GM19239 (cell line): ENCODE data around the gene UROS.

Experiments
- DNase-seq: peaks from one replicate; pipeline ENCODE4 v3.0.0; 2011; ENCODE audit warnings: low spot score; ENCODE audit not compliant: insufficient read length
- FAIRE-seq: peaks from 2 replicates; lab custom pipeline; 2011; peaks lifted over from hg19 to GRCh38; lab: Jason Lieb, UNC

UROS gene

DNA sequence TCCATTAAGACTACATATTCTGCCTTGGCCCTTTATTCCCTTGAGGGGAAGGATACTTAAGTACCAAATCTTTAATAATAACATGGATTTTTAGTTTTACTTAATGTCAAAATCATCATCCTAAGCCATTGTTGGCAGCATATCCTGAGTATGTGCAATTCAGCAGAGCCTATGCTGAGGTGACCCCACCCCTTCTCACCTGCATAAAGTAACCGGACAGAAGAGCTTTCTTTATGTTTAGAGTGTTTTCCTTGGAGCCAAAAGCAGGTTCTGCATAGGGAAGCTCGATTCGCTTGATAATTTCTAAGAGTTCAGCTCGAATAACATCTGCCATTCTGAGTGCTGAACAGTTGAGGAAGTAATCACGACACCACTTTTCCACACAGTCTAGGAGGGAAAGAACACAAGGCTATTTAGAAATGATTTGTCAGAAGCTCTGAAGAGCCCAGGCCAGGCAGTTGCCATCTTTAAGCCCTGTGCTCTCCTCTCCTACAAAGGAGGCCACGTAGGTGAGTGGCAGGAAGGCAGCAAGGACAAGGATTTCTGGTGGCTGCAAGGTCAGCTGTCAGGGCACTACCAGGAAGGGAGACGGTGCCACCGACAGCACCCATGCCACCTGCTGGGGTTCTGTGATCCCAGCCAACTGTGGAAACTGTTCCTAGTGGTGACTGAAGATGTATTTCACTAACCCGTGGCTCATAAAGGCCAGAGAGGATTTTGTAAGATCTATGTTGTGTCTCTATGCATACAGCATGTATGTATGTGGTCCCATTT is 15.9 kb upstream of the UROS start:
- no peak for FAIRE-seq

DNA sequence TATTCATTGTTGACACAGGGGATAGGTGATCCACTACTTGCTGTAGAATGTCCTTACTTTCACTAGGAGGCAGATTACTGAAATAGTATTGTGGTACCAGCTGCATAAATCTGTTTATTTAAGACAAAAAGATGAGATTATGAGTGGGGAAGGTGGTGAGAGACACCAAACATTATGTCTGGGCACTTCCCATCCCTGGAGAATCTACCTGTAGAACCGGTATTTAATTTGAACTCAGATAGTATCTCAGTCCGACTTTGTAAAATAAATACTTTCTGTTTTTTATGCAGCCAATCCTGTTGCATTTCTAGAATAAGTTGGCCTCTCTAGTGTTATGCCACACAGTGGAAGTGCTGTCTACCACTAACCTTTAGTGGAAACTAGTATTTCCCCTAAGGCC is 13.7 kb upstream of the UROS start:
- DNase-seq (no peak), FAIRE-seq (no peak)

More for the DNA sequence above, 15.9 kb upstream of the UROS start:
- DNase-seq = no peak

DNA sequence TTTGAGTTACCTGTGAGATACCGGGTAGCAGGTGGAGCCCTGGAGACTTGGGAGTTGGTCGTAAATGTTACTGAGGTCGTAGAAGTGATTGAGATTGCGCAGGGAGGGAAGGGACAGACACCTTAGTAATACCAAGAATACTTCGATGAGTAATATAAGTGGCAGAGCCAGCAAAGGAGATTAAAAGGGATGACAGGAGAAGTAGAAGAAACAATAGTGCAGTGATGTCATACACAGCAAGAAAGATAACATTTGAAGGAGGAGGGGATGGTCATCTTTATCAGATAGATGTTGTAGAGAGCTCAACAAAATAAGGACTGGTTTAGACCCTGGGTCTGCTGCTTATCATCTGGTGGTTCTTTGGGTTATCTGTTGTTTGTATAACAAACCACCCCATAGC is 5.3 kb upstream of the UROS start:
- DNase-seq (no peak), FAIRE-seq (no peak)

DNA sequence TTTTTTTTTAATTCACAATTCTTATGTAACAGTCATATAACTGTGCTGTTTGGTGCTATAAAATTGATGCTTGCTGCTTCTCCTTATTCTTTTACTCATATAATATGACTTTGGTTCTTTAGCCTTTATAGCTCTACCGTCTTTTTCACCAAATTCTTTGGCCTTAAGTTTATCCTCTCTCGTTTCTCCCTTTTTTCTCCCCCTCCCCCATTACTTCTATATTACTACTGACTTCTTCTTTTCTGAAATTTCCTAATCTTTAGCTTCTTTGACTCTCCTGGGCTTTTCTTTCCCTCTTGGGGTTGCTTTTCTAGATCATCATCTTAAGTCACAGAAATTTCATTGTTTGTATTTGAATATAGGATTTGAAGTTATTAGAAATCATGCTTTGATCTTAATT is 4.1 kb upstream of the UROS start:
- DNase-seq = no peak
- FAIRE-seq = no peak

- FAIRE-seq = no peak
- no peak for DNase-seq
These were observed 1.7 kb upstream of the UROS start for GRCh38 chr10:125824736-125825135.

DNA sequence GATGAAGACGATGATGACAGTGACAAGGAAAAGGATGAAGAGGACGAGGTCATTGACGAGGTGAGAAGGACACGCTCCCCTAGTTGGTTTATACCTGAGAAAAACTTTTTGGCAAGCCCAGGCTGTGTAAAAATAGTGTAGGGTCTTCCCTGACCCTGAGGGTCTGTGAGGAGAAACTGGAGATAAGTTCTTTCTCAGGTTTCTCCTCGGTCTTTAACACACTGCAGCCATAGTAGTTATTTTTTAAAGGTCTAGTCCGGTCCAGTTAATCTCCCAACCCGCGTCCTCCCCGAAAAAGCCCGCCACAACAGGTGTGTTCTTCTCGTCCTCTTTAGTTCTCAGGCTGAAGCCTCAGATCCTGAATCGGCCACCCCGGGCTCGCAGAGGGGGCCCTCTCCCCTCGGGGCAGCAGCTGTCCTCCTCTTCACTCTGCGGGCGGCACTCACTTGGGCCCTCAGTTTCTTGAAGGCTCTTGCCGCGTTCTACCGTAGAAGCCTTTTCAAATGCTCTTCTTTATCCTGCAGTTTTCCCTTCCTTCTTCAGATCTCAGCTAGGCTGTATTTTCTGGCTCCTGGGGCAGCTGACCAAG is 699 bp upstream of the UROS start:
- no peak for FAIRE-seq

DNA sequence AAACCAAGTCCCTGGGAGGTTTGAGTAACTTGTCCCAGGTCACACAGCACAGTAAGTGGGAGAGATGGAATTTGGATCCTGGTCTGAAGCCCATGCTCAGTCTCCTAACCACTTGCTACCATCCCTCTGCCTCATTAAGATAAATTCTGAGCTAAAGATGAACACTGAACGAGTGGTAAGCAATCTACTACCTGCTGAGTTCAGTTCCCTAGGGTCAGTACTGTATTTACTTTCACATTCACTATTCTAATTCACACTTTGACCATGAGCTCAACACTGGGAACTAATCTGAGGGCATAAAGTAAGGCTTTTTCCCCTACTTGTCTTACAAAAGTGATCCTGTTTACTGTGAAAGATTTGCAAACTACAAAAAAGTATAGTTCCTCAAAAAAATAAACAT is 2.4 kb downstream of the UROS start:
- DNase-seq = peak; percentile 49

More for the DNA sequence above, 699 bp upstream of the UROS start:
- no peak for DNase-seq

GRCh38 chr10:125817337-125817946 is 5.6 kb downstream of the UROS start:
- no peak for FAIRE-seq
- DNase-seq = no peak

More for the DNA sequence above, 2.4 kb downstream of the UROS start:
- peak; percentile 40 for FAIRE-seq

- FAIRE-seq = no peak
- no peak for DNase-seq
These were observed 6.5 kb downstream of the UROS start for GRCh38 chr10:125816548-125816947.

GRCh38 chr10:125815764-125816163 is 7.3 kb downstream of the UROS start:
- DNase-seq (no peak), FAIRE-seq (no peak)

DNA sequence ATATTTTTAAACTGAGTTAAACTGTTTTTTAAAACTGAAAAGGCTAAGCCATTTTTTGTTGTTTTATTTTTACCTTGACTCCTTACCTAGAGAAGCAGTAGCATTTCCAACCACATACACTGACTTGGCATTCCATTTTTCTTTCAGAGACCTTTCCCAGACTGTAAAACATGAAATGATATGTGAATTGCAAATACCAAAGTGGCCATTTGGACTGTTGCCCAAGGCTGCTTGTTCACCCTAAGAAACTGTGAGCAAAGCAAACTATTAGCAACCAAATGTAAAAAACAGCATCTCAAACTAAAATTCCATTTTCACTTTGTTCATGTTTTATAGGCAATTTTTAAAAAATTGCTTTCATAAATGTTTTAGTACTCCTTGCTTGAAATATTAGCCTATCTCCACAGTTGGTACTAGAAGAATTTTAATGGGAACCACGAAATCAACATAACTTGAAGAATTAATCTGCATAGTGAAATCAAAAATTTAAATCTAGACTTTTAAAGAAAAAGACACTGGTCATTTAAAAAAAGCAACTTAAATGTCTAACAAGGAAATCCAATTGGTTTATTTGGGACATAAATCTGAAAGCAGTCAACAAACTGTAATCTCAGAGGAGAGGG is 10.8 kb downstream of the UROS start:
- no peak for FAIRE-seq
- no peak for DNase-seq

- no peak for DNase-seq
- FAIRE-seq = no peak
These were observed 11.8 kb downstream of the UROS start for GRCh38 chr10:125811251-125811650.

- DNase-seq = no peak
- no peak for FAIRE-seq
These were observed 15.0 kb downstream of the UROS start for GRCh38 chr10:125808047-125808446.

DNA sequence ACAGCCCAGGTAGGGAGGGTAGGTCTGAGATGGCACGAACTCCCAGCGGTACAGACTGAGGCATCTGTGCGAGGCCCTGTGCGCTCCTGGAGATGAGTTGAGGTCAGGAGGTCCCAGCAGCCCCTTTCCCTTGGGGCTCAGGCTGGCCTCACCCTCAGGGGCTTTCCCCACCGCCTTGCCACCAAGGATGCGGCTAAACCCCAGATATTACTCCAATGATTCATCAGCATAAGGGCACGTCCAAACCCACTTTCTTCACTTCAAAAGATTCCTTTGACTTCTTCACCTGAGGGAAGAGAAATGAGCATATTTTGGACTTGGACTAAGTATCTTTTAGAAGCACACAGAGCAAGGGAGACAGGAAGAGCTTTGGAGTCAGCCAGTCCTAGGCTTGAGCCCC is 20.3 kb downstream of the UROS start:
- DNase-seq (no peak), FAIRE-seq (no peak)

- FAIRE-seq (no peak), DNase-seq (no peak)
These were observed 20.9 kb downstream of the UROS start for GRCh38 chr10:125802131-125802530.

- no peak for DNase-seq
- FAIRE-seq = no peak
These were observed 21.5 kb downstream of the UROS start for GRCh38 chr10:125801574-125801973.

DNA sequence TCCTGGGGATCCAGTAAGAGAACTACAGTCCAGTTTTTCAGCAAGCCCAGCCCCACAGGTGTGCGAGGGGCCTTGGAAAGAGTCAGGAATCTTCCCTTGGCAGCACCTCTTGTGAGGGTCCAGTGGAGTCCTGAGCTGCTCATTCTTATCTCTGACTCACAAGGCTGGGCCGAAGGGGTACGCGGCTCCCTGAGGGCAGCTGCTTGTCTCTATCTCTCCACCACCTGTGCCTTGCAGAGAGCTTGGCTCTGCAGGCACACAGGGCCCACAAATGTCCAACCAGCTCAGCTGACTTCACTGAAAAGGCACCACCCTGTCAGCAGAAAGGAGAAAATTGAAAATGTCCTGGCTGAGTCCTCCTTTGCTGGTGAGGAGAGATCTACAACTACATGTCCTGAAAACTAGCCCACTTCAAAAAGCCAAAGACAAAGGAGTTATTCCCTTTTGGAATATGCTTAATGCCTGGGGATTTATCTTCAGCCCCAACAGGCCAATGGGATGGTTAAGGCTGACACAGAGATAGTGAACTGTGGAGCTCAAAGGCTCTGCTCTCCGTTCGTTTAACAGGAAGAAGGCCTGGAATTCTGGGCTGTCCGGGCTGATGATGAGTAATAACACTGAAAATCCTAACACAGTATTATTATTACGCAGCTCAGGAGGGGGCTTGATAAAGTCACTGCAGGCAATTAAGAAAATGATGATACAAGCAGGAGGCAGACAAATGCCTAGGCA is 23.4 kb downstream of the UROS start:
- no peak for FAIRE-seq
- DNase-seq = no peak

DNA sequence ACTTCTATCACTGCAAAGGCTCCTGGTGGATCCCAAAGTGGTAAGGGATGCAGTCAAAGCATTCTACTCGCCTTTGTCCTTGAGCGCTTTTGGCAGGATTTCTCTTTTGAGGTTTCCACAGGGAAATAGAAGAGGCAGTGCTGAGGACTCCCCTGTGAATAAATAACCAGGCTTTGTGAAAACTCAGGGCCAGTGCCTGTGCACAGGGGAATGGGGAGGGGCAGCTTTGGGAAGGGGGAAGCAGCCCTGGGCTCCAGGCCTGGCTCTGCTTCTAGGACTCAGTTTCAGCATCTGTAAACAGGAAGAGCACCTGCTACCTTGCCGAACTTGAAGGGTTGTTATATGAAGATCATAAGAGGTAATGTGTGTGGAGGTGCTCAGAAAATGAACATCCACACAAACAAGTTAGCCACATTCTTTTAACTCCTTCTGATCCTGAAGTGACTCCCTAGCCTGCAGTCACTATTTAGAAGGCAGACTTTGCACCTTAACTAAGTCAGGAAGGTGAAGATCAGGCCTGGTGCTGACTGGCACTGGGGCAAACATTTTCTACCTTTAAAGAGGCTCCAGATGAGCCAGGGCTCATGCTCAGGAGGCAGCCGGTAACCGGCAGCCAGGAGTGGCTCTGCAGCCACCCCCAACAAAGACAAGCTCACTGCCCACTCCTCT is 24.9 kb downstream of the UROS start:
- DNase-seq = no peak
- FAIRE-seq = no peak

GRCh38 chr10:125797424-125797823 is 25.6 kb downstream of the UROS start:
- no peak for DNase-seq
- FAIRE-seq = no peak

DNA sequence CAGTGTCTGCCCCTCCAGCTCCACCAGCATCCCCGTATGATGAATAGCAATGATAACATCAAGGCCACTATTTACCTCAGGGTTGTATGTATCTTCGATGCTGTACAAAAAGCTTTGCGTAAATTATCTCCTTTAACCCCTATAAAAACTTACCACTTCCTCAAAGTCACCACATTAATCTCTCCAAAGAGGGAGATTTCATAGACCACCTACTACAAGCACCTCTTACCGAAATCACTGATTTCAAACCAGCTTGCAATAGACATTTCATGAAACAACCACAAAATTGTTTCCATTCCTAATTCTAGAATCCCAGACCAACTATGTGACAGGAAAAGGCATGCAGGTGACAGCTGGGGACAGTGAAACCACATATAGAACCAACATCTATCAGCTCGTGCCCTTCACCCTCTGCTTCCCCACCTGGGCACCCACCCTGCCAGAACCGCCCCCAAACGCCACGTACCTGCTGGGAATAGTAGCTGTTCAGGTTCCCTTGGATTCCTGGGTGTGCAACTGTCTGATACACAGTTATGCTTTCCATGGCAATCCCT is 27.3 kb downstream of the UROS start:
- no peak for FAIRE-seq
- no peak for DNase-seq
